ENCODE data around the gene NUDT15. TPM values are rescaled to one million over a fixed set of nuclear protein-coding genes. Genes with fewer than 3 reads are reported as not detected.
A peak's percentile ranks its signal among the peaks of the same experiment; 100 is the strongest.

Gene NUDT15
- total RNA-seq: 1 to 10 TPM; 5.7 to 6.6 TPM
- polyA plus RNA-seq: 10 to 100 TPM in 1 of 2 donors, 1 to 10 TPM in 1; 9.7 to 13.4 TPM
- long read RNA-seq, donor 1, transcript NUDT15-201 (3 exons, 2,098 nt): major isoform, 19 of 20 reads
- long read RNA-seq, donor 1, partial matches to known transcripts: 1 of 20 reads
- long read RNA-seq, donor 1, other reads (novel, unspliced or antisense): 0 of 20 reads
- long read RNA-seq, donor 2, transcript NUDT15-201 (3 exons, 2,098 nt): major isoform, 5 of 6 reads
- long read RNA-seq, donor 2, partial matches to known transcripts: 0 of 6 reads
- long read RNA-seq, donor 2, other reads (novel, unspliced or antisense): 1 of 6 reads

DNA sequence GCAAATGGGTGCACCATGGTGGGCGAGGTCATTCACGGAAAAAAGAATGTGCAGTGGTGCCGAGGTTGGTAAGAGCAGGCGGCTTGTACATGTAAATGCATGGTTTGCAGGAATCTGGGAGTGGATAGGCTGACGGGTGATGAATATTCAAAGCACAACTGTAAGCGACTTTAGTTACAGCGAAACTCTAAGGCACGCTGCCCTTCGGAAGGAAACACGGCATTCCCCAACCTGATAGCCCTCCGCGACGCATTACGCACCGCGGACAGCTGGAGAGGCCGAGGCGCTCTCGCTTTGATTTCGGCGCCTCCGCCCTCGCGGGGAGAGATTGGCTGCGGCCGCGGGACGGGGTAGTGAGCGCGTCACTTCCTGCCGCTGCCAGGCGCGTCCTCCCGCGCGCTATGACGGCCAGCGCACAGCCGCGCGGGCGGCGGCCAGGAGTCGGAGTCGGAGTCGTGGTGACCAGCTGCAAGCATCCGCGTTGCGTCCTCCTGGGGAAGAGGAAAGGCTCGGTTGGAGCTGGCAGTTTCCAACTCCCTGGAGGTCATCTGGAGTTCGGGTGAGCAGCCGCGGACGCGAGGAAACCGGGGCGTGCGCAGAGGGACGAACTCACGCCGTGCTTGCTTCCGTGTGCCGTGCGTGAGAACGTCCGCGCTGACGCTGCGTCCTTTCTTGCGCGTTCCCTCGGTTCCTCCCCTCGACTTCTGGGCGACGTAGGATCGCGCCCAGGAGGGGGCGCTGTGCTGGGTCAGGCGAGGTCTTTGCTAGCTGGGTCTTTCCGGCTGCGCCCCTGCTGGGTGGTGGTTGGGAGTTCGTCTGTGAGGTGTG, at the start of gene NUDT15:
Gene NUDT15, plus strand, starts transcription at position 381 of the 828 bp plus-strand sequence. Its CDS starts 21 bp downstream, at position 402.
- H3K27ac ChIP-seq (ENCODE audit: low read depth in 1 of 2, low read length in 2 of 2): peak within 1 kb of the TSS; percentile 63 to 95
- no peaks in the 10 kb centered on the region for H3K4me1 ChIP-seq (ENCODE audit: control insufficient read depth in 1 of 2, insufficient read depth in 2 of 2, low read length in 2 of 2)
- ATAC-seq (ENCODE audit: low FRiP score) (peak; percentile 100), DNase-seq (peak; percentile 97 to 98)
- peak within 1 kb of the TSS; percentile 70 to 91 for H3K4me3 ChIP-seq (ENCODE audit: low read length in 2 of 2)
- no peaks in the 10 kb centered on the region for H3K9me3 ChIP-seq (ENCODE audit: control insufficient read depth, low read length)
- 0 to 1% methylated on average over 77 to 82 of the region's 82 CpGs for WGBS, 2 donors
- H3K27me3 ChIP-seq (ENCODE audit: control insufficient read depth in 1 of 2, insufficient read depth in 2 of 2, low read length in 1 of 2): no peaks in the 10 kb centered on the region
- intact Hi-C loops (cut with DNase I): loop anchor here (2.0 to 5.0 kb wide), 2 partner anchors 57 to 265 kb away; partner anchors contain the start of genes MED4 (in 2 of the 2) and RB1 (in 1 of the 2)
- no peaks in the 10 kb centered on the region for H3K36me3 ChIP-seq (ENCODE audit: control insufficient read depth in 1 of 2, insufficient read depth in 2 of 2, low read length in 1 of 2)

DNA sequence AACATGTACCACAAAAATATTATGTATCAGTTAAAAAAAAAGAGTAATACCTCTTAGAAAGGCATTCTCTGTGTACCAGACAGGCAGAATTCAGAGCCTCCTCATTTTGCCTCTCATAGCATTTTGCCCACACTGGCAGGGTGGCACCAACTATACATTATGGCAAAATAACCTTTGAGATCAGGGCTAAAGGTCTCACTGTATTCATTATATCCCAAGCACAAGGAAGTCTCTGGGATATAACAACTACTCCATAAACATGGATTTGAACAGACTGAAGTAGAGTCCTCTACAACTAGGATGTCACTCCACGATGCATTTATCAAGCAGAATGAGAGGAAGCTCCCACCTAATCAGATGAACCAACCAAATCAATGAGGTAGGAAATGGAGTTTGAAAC, 47.1 kb upstream of the NUDT15 start:
- DNase-seq (no peak), ATAC-seq (ENCODE audit: low FRiP score) (no peak)
- H3K4me1 ChIP-seq (ENCODE audit: control insufficient read depth in 1 of 2, insufficient read depth in 2 of 2, low read length in 2 of 2): no peaks in the 10 kb centered on the region
- 93 to 100% methylated on average over 1 of the region's 1 CpG for WGBS, 2 donors
- no peaks in the 10 kb centered on the region for H3K27me3 ChIP-seq (ENCODE audit: control insufficient read depth in 1 of 2, insufficient read depth in 2 of 2, low read length in 1 of 2)
- no peak overlapping the region for H3K4me3 ChIP-seq (ENCODE audit: low read length in 2 of 2)
- no peak overlapping the region for H3K27ac ChIP-seq (ENCODE audit: low read depth in 1 of 2, low read length in 2 of 2)
- no peaks in the 10 kb centered on the region for H3K9me3 ChIP-seq (ENCODE audit: control insufficient read depth, low read length)
- intact Hi-C loops (cut with DNase I): no loop called here
- H3K36me3 ChIP-seq (ENCODE audit: control insufficient read depth in 1 of 2, insufficient read depth in 2 of 2, low read length in 1 of 2): peaks cover 0 to 3% of the 10 kb centered on the region in 2 donors

DNA sequence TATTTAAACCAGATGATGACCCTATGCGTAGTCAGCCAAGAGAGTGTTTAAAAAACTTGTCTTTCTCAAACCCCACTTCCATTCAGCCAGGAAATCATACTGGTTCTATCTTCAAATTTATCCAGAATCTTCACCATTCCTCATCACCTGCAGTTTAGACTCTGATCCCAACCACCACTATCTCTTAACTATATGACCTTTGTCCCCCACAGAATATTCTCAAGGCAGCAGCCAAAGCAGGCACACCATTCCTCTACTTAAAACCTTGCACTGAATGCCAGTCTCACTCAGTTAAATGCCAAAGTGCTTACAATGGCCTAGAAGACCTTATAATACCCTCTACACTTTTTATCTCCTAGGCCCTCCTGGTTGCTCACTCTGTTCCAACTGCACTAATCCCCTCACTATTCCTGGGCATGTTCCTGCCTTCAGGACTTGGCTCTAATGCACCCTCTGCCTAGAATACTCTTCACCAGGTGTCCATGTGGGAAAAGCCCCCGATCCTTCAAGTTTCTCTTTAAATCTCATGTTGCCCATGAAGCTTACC, 46.5 kb upstream of the NUDT15 start:
- ATAC-seq (ENCODE audit: low FRiP score) (no peak), DNase-seq (no peak)
- H3K4me1 ChIP-seq (ENCODE audit: control insufficient read depth in 1 of 2, insufficient read depth in 2 of 2, low read length in 2 of 2): no peaks in the 10 kb centered on the region
- intact Hi-C loops (cut with DNase I): no loop called here
- no peak overlapping the region for H3K27ac ChIP-seq (ENCODE audit: low read depth in 1 of 2, low read length in 2 of 2)
- no peak overlapping the region for H3K4me3 ChIP-seq (ENCODE audit: low read length in 2 of 2)
- 97 to 99% methylated on average over 2 of the region's 2 CpGs for WGBS, 2 donors
- no peaks in the 10 kb centered on the region for H3K27me3 ChIP-seq (ENCODE audit: control insufficient read depth in 1 of 2, insufficient read depth in 2 of 2, low read length in 1 of 2)
- no peaks in the 10 kb centered on the region for H3K9me3 ChIP-seq (ENCODE audit: control insufficient read depth, low read length)
- H3K36me3 ChIP-seq (ENCODE audit: control insufficient read depth in 1 of 2, insufficient read depth in 2 of 2, low read length in 1 of 2): peaks cover 0 to 3% of the 10 kb centered on the region in 2 donors

DNA sequence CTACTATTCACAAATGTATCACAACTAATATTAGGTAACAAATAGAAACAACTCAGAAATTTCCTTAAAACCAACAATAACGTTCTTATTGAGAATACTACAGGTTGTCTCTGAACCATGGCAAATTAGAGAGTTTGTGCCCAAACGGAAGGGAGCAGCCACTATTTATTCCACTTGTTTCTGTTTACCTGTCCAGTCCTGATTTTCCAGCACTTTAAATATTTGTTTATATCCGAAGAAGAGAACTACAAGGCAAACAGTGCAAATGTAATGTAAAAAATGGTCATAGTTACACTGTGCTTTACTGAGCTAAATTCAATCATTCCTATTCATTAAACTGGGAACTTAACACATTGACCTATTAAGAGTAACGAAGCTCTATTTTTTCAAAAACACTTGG, 45.7 kb upstream of the NUDT15 start:
- peaks cover 0 to 3% of the 10 kb centered on the region in 2 donors for H3K36me3 ChIP-seq (ENCODE audit: control insufficient read depth in 1 of 2, insufficient read depth in 2 of 2, low read length in 1 of 2)
- WGBS, 2 donors: 88 to 92% methylated on average over 4 of the region's 4 CpGs

DNA sequence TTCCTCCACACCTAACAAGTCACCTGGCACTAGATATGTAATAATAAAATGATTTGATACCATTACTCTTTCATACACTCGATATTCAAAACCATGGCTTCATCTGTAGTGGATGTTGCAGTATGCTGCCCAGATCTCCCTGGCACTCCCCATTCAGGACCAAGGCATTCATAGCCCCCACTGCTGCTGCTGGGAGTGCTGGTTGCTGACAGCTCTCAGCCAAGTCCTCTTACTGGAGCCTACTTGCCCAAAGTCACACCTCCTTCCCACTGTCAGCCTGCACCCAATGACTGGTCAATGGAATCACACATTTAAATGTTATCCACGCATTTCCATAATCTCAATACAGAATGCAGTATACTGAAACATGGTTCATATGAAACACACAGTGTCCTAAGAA, 40.1 kb upstream of the NUDT15 start:
- Histone ChIP-seq H3K27ac (ENCODE audit: low read depth in 1 of 2, low read length in 2 of 2) (no peak overlapping the region), H3K36me3 (ENCODE audit: control insufficient read depth in 1 of 2, insufficient read depth in 2 of 2, low read length in 1 of 2) (peaks cover 0 to 5% of the 10 kb centered on the region in 2 donors), H3K4me1 (ENCODE audit: control insufficient read depth in 1 of 2, insufficient read depth in 2 of 2, low read length in 2 of 2) (peaks cover 0 to 2% of the 10 kb centered on the region in 2 donors), H3K9me3 (ENCODE audit: control insufficient read depth, low read length) (no peaks in the 10 kb centered on the region), H3K27me3 (ENCODE audit: control insufficient read depth in 1 of 2, insufficient read depth in 2 of 2, low read length in 1 of 2) (no peaks in the 10 kb centered on the region), H3K4me3 (ENCODE audit: low read length in 2 of 2) (no peak overlapping the region)
- DNase-seq (no peak), ATAC-seq (ENCODE audit: low FRiP score) (no peak)
- WGBS, 2 donors: 93 to 94% methylated on average over 2 of the region's 2 CpGs
- intact Hi-C loops (cut with DNase I): no loop called here

More for the DNA sequence above, 45.7 kb upstream of the NUDT15 start:
- Histone ChIP-seq H3K9me3 (ENCODE audit: control insufficient read depth, low read length) (no peaks in the 10 kb centered on the region), H3K4me1 (ENCODE audit: control insufficient read depth in 1 of 2, insufficient read depth in 2 of 2, low read length in 2 of 2) (no peaks in the 10 kb centered on the region), H3K27ac (ENCODE audit: low read depth in 1 of 2, low read length in 2 of 2) (no peak overlapping the region), H3K4me3 (ENCODE audit: low read length in 2 of 2) (no peak overlapping the region), H3K27me3 (ENCODE audit: control insufficient read depth in 1 of 2, insufficient read depth in 2 of 2, low read length in 1 of 2) (no peaks in the 10 kb centered on the region)
- DNase-seq: no peak
- no peak for ATAC-seq (ENCODE audit: low FRiP score)
- intact Hi-C loops (cut with DNase I): no loop called here

DNA sequence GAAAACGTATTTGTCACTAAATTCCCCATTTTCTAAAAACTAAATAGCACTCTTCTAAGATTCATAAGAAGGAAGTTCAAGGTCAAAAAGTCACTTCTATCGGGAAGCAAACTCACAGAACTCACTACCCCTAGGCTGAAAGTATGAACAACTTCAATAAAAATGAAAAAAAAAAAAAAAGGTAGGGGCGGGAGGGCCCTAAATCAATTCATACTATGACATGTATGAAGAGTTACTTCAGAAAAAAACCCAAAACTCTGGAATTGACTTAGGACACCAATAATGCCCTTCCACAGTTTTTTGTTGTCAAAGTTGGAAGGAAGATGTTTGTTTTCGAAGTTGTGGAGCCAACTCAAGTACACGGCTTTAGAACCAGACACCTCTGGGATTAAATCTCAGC, 37.6 kb upstream of the NUDT15 start:
- no peaks in the 10 kb centered on the region for H3K9me3 ChIP-seq (ENCODE audit: control insufficient read depth, low read length)
- DNase-seq: no peak
- H3K4me1 ChIP-seq (ENCODE audit: control insufficient read depth in 1 of 2, insufficient read depth in 2 of 2, low read length in 2 of 2): peaks cover 0 to 2% of the 10 kb centered on the region in 2 donors
- 39 to 49% methylated on average over 5 of the region's 5 CpGs for WGBS, 2 donors
- intact Hi-C loops (cut with DNase I): no loop called here
- H3K36me3 ChIP-seq (ENCODE audit: control insufficient read depth in 1 of 2, insufficient read depth in 2 of 2, low read length in 1 of 2): peaks cover 0 to 2% of the 10 kb centered on the region in 2 donors
- H3K27me3 ChIP-seq (ENCODE audit: control insufficient read depth in 1 of 2, insufficient read depth in 2 of 2, low read length in 1 of 2): no peaks in the 10 kb centered on the region
- no peak overlapping the region for H3K27ac ChIP-seq (ENCODE audit: low read depth in 1 of 2, low read length in 2 of 2)
- no peak for ATAC-seq (ENCODE audit: low FRiP score)
- H3K4me3 ChIP-seq (ENCODE audit: low read length in 2 of 2): peak overlapping the region; percentile 86 to 93

DNA sequence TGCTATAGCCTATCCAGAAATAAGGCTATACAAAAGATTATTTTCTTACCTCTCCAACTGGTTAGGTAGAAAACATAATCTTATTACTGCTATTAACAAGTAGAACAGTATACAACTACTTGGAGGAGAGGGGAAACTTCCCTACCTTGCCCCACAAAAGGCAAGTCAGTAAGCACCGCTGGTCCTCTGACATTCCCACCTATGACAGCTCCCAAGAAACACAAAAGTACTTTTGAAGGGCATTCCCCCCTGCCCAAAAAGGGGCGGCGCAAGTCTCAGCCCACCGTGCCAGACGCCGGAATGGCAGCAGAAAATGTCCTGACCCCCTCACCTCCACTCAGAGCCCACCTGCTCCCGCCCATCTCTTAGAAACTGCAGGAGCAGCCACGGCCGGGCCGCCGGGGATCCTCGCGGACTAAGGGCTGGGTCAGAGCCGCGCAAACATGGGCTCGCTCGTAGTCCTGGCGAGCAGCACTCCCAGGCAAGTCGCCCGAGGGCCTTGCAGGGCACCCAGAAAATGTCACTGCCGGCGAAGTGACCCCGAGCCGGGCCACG, 36.9 kb upstream of the NUDT15 start:
- peaks cover 0 to 2% of the 10 kb centered on the region in 2 donors for H3K36me3 ChIP-seq (ENCODE audit: control insufficient read depth in 1 of 2, insufficient read depth in 2 of 2, low read length in 1 of 2)
- H3K27ac ChIP-seq (ENCODE audit: low read depth in 1 of 2, low read length in 2 of 2): peak overlapping the region in 1 of 2 donors; percentile 30
- ATAC-seq (ENCODE audit: low FRiP score) (peak; percentile 66), DNase-seq (peak in 1 of 2 donors; percentile 50)
- peaks cover 0 to 2% of the 10 kb centered on the region in 2 donors for H3K4me1 ChIP-seq (ENCODE audit: control insufficient read depth in 1 of 2, insufficient read depth in 2 of 2, low read length in 2 of 2)
- H3K27me3 ChIP-seq (ENCODE audit: control insufficient read depth in 1 of 2, insufficient read depth in 2 of 2, low read length in 1 of 2): no peaks in the 10 kb centered on the region
- peak overlapping the region; percentile 86 to 93 for H3K4me3 ChIP-seq (ENCODE audit: low read length in 2 of 2)
- 0% methylated on average over 23 to 25 of the region's 25 CpGs for WGBS, 2 donors
- intact Hi-C loops (cut with DNase I): no loop called here
- H3K9me3 ChIP-seq (ENCODE audit: control insufficient read depth, low read length): no peaks in the 10 kb centered on the region

DNA sequence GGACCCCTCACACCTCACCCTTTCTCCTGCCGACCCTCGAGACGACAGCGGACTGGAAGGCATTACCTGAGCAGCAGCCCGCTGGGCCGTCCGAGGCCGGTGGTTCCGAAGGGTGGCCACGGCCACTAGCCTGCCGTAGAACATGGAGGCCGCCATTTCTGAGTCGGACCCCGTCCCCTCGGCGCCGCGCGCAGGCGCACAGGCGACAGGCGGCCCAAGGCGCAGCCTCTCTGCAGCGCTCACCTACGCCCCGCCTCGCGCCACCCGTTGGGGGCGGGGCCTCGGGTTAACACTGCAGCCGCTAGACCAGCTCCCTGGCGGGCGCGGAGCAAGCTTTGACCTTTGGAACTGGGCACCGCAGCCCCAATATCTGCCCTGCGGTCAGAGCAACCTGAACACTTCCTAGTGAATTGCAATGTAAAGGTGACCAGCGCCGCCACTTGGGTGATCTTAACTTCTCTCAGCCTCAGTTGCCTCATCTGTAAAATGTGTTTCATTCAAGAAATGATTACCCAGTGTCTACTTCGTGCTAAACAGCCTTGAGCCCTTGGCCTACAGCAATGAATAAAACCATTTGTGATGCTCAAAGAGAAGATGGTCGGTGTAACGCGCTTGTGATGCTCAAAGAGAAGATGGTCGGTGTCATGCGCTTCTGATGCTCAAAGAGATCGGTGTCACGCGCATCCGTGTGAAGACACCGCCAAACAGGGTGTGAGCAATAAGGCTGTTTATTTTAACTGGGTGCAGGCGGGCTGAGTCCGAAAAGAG, 36.2 kb upstream of the NUDT15 start, which contains the start of gene SUCLA2:
Gene SUCLA2, minus strand, starts transcription at position 160 of the 768 bp plus-strand sequence. Its CDS starts 4 bp downstream, at position 156.
- 3 to 7% methylated on average over 51 to 52 of the region's 52 CpGs for WGBS, 2 donors
- ATAC-seq (ENCODE audit: low FRiP score) (peak; percentile 99), DNase-seq (peak; percentile 94 to 96)
- peak within 1 kb of the TSS; percentile 86 to 93 for H3K4me3 ChIP-seq (ENCODE audit: low read length in 2 of 2)
- peaks cover 0 to 2% of the 10 kb centered on the region in 2 donors for H3K4me1 ChIP-seq (ENCODE audit: control insufficient read depth in 1 of 2, insufficient read depth in 2 of 2, low read length in 2 of 2)
- no peaks in the 10 kb centered on the region for H3K27me3 ChIP-seq (ENCODE audit: control insufficient read depth in 1 of 2, insufficient read depth in 2 of 2, low read length in 1 of 2)
- H3K36me3 ChIP-seq (ENCODE audit: control insufficient read depth in 1 of 2, insufficient read depth in 2 of 2, low read length in 1 of 2): peaks cover 0 to 2% of the 10 kb centered on the region in 2 donors
- intact Hi-C loops (cut with DNase I): no loop called here
- no peaks in the 10 kb centered on the region for H3K9me3 ChIP-seq (ENCODE audit: control insufficient read depth, low read length)
- peak within 1 kb of the TSS in 1 of 2 donors; percentile 30 for H3K27ac ChIP-seq (ENCODE audit: low read depth in 1 of 2, low read length in 2 of 2)

Measured in aorta (tissue), 5 donors.